ENCODE measurements around the gene OR56B1.

GRCh38 chr11:5690216-5690615 lies 46.0 kb upstream of the OR56B1 start:
- TF ChIP-seq POLR2A (IDR thresholded peaks at IDR 0.05) (no peak), CTCF (IDR thresholded peaks at IDR 0.05) (no peak)

All from ovary (tissue), 3 donors.